GM18868 (cell line): ENCODE data around the gene FKBP1A.
A peak's percentile ranks its signal among the peaks of the same experiment; 100 is the strongest.

Experiments
- ATAC-seq: cut with Tn5 transposase; IDR thresholded peaks from one replicate; pipeline ENCODE4 v1.9.1; 2021; ENCODE audit warnings: mild to moderate bottlenecking, moderate library complexity; ENCODE audit not compliant: unreplicated experiment

FKBP1A gene

DNA sequence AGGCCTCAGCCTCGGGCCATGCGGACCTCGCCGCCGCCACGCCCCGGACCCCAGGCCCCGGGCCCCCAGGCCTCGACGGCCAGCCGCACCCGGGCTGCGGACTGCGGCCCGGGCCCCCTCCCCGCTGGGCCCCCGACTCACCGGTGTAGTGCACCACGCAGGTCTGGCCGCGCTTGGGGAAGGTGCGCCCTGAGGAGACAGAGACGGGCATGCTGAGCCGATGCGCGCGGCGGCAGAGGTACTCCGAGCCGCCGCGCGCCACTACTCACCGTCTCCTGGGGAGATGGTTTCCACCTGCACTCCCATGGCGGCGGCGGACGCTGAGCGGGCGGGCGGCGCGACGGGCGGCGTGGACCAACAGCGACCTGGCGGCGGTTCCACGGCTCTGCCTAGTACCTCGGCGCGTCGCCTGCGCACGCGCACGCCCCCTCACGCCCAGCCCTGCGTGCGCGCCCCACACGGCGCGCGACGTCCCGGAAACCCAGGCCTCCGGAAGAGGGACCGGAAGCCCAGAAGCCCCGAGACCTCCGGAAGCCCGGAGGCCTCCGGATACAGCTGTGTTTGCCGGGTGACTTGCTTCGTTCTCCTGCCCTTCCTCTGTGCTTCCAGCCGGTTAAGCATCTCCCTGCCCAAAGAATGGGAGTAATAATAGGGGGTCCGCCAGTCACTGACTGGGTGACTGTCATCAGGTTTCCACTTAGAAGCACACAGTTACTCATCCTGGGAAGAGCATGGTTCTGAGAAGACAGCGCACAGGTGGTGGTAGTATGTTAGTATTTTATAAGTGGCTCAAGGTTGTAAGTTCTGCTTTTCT lies at the start of gene FKBP1A:
FKBP1A (minus strand) TSS at position 362 of the 814 bp plus-strand sequence; CDS start at position 306, 56 bp downstream.
- peak; percentile 89 for ATAC-seq

DNA sequence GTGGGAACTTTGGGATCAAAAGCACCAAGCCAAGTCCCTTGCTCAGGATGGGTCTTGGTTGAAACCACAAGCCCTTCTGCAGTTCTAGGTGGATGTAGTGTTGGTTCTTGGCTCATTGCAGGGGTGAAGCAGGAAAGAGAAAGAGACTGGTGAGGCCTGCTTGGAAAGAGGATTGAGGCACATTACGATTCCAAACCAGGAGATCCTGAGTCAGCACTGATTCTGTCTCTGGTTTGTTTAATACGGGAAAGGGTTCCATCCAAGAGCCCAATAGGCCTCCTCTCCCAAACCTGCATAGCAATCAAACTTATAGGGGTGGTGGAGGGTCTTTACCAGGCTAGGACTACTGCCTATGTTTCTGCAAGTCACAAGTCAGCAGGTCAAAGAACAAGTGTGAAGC lies 49.5 kb upstream of the FKBP1A start:
- ATAC-seq = no peak

GRCh38 chr20:1441133-1441532 lies 48.3 kb upstream of the FKBP1A start:
- ATAC-seq = no peak

- ATAC-seq = no peak
These were observed 47.2 kb upstream of the FKBP1A start for GRCh38 chr20:1440024-1440423.

DNA sequence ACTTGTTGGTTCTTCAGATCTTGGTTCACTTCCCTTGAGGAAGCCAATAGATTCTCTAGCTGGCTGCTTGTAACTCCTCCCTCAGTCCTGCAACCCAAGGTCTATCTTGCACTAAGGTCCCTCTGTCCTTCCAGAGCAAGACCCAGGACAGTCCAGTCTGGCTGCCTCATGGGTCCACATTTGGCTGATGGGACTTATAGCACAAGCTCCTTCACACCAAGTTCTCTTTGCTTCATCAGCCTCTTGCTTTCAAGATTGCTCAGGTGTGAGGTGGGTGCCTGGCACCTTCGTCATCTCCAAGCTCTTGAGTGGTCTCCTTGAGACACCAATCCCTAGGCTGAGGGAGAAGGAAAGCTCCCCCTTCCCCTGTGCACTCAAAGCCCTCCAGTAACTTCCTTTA lies 45.5 kb upstream of the FKBP1A start:
- no peak for ATAC-seq

GRCh38 chr20:1437235-1437904 lies 44.5 kb upstream of the FKBP1A start:
- no peak for ATAC-seq

GRCh38 chr20:1436263-1436662 lies 43.4 kb upstream of the FKBP1A start:
- ATAC-seq = no peak

DNA sequence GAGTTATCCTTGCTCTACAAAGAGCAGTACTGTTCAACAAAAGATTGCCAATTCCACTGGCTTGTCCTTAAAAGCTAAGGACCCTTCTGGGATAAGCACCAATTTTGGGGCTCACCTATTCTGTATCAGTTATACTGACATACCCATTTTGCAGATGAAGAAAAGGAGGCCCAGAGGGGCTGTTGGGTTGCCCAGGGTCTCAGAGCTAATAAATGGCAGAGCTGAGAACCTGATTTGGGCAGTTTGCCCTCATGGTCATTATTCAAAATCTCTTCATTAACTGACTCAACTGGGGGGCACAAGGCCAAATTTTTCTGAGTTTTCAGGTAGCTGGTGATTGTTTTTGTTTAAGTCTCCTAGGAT lies 42.5 kb upstream of the FKBP1A start:
- ATAC-seq = no peak

DNA sequence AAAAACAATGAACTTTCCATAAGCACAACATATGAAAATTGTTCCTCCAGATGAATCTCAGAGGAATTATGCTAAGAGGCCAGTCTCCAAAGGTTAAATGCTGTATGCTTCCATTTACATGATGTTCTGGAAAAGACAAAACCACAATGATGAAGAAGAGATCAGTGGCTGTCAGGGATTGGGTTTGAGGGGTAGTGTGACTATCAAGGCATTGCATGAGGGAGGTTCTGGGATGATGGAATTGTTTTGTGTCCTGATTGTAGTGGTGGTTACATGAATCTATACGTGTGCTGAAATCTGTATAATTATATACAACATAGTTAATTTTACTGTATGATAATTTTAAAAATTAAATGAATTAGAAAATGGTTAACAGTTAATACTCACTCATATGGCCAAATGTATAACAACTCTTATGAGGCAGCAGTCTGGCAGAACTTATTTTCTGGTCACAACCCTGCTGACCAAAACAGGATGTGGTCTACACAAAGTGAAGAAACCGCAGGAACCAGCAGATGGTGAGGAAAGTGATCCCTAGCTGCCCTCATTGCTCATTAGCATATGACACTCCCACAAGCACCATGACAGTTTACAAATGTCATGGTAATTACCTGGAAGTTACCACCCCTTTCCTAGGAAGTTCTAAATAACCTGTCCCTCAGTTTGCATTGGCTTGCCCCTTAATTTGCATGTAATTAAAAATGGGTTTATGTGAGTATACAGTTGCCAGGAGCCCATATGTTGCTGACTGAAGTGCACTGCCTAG lies 41.9 kb upstream of the FKBP1A start:
- ATAC-seq = peak; percentile 95

- no peak for ATAC-seq
These were observed 38.3 kb upstream of the FKBP1A start for GRCh38 chr20:1431158-1431557.

DNA sequence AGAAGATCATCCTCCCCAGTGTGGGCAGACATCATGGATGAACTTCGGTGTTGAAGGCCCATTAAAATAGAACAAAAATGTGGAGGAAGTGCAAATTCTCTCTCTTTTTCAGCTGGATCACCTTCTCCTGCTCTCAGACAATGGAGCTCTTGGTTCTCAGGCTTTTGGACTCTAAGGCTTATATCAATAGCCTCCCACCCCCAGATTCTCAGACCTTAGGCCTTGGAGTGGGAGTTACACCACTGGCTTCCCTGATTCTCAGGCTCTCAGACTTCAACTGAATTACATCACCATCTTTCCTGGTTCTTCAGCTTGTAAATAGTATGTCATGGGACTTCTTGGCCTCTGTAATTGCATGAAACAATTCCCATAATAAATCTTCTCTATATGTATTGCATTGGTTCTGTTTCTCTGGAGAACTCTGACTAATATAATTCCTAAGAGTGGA lies 37.2 kb upstream of the FKBP1A start:
- ATAC-seq = no peak

DNA sequence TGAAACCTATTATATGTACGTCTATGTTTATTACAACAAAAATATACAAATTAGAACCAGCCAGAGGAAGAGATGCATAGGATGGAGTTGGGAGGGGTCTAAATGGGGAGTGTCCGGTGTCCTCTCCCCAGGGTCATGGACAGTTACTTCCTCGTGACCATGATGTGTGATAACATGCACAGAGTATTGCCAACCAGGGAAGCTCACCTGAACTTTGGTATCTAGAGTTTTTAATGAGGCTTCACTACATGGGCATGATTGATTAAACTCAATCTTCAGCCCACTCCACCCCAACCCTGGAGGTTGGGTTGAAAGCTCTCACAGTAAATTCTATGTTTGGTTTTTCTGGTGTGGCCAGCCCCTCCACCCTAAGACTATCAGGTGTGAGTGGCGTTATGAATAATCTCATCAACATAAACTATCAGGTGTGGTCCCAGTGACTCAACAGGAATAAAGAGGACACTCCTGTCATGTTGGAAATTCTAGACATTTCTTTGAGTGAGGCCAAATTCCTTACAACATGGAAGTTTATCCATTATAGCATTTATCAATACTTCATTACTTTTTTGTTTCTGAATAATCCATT lies 36.4 kb upstream of the FKBP1A start:
- no peak for ATAC-seq

DNA sequence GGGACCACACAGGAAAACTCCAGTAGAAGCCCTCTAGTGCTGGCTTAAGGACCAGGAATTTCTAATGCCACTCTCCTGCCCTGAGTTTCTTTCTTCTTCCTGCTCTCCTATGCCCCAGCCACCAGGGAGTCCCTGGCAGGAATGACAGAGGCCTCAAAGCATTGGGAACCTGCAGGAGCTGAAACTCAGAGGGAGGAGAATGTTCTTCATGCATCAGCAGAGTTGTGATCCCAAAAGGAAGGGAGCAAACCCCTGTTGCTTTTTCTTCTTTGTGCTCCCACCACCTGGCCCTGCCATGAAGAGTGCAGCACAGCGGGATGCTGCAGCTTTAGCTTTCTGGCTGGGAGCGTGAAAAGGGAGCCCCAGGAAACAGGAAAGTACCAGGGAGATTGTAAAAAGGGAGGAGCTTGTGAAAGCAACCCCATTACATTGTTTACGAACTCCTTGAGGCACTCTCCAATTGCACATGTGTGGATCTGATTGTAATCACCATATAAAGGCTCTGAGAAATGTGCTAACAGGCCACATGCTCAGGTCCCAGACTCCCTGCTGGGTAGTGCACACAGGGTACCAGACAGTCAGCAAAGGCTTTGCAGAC lies 34.7 kb upstream of the FKBP1A start:
- no peak for ATAC-seq

DNA sequence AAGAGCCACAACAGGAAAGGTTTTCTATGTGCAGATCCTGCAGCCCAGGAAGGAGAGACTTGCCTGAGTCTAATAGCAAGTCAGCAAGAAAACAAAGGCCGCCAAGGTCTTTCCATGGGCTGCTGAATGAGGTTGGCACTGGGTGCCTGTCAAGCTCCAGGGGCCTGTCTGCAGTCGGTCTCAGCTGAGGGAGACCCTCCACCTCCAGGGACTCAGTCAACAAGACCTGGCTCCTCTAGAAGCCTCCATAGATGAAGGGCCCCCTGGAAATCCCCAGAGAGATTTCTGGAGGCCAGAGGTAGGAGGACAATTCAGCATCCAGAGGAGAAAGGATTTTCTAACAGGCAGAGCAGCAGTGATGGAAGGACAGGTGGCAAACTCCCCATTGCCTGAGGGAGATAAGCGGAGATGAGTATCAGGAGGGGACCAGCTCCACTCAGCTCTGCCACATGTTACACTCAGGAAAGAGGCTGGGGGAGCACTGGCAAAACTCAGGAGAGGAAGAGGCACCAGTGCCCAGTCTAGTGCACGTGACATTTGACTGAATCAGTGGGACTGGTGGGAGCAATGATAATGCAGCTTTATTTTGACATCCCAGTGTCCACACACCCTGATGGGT lies 33.5 kb upstream of the FKBP1A start:
- no peak for ATAC-seq

DNA sequence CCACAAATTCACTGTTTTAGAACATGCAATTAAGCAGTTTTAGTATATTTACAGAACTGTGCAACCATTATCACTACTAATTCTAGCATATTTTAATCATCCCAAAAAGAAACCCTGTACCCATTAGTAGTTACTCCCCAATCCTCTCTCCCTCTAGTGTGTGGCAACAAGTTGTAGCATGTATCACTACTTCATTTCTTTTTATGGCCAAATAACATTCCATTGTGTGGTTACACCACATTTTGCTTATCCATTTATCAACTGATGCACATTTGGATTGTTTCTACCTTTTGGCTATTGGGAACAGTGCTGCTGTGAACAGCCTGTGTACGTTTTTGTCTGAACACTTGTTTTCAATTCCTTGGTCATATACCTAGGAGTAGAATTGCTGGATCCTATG lies 31.5 kb upstream of the FKBP1A start:
- ATAC-seq = no peak

DNA sequence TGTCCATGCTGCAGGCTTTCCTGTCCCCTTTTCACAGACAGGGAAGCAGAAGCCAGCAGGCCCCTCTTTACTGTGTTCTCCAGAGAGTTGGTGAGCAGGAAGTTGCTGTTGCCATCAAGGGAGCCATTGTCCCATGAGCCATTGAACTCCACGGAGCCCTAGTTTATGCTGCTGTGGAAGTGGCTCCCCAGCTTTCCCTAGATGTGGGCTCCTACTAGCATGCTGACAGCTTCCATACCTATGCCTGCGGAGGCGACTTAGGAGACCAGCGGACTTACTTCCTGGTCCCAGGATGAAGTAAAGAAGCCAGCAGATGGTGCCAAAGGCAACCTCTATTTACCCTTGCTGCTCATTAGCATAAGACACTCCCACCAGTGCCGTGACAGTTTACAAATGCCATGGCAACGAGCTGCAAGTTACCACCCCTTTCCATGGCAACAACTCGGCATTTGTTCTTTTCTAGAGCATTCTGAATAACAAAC lies 30.8 kb upstream of the FKBP1A start:
- ATAC-seq = no peak

- ATAC-seq = no peak
These were observed 30.4 kb upstream of the FKBP1A start for GRCh38 chr20:1423206-1423605.

GRCh38 chr20:1422753-1423152 lies 29.9 kb upstream of the FKBP1A start:
- ATAC-seq = no peak

DNA sequence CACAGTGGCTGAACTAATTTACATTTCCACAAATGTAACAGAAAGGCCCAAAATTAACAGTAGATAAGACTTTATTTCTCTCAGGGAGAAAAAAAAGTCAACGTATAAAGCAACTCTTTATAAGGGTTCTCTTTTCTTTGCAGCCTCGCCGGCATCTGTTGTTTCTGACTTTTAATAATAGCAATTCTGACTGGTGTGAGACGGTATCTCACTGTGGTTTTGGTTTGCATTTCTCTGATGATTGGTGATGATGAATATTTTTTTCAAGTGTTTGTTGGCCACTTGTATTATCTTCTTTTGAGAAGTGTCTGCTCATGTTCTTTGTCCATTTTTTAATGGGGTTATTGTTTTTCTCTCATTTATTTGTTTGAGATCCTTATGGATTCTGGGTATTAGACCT lies 27.2 kb upstream of the FKBP1A start:
- ATAC-seq = no peak

DNA sequence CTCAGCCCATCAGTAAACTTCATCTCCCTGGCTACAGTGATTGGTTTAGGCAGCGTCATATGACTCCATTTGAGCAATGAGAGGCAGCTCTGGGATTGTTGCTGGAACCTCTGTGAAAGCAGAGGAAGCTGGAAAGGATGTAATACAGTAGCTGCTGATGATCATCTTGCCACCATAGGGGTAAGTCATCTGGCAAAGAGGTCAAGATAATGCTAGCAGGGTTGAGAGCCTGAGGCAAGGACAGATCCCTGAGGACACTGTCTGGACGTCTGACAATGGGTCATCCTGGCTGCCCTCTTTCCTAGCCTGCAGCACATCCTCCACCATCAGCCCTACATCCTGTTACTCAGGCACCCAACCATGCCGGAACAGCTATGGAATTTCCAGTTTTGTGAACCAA lies 25.5 kb upstream of the FKBP1A start:
- ATAC-seq = no peak
